ENCODE data around the gene FOXC2. TPM values are rescaled to one million over a fixed set of nuclear protein-coding genes. Genes with fewer than 3 reads are reported as not detected.
A peak's percentile ranks its signal among the peaks of the same experiment; 100 is the strongest.

The FOXC2 gene
- total and polyA plus RNA-seq, 9 of the 15 experiments (the other 6 are each of a cell fraction or from before 2014, with no cell fraction given) = 0.01 to 0.11 (median 0.10) TPM; not detected in 5

DNA sequence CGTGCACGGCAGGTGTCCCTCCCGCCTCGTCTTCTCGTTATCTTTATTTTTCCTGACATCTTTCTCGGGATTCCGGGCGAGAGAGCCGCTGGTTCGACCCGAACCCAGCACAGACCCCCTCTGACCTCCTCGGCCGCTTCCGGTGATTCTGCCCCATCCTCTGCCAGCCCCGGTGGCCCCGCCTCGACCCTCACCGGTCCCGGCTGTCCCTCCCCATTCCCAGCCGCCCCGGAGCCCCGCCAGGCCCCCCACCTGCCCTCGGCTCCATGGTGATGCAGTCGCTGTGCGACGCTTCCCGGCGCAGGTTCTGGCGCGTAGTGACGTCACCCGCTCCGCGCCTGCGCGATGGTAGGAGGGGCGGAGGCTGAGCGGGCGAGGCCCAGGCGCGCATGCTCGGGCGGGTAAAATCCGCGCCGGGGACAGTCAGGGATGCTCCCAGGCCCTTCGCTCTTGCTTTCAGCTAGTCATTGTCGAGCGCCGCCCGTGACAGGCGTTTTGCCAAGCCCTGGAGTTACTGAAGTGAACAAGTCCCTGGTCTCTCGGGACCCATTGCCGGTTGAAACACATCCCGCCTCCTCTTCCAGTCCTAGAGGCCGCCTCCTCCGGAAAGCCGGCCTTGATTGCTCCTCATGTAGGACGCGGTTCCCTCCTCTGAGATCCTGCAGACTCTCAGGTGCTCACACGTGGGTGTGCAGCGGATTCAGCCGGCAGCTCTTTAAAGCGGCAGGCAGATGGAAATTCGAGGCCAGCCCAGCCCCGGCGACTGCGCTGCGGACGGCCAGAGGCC is 11.5 kb upstream of the FOXC2 start, which contains the start of gene MTHFSD (continued):
- no peak for TF ChIP-seq RBM15 (IDR thresholded peaks at IDR 0.05; ENCODE audit: insufficient read depth, low read length)
- no peak for TF ChIP-seq CBFA2T3 (IDR thresholded peaks at IDR 0.05)
- no peak for TF ChIP-seq ZNF146 (CRISPR knock-in tag; IDR thresholded peaks at IDR 0.05; ENCODE audit: unreplicated experiment)
- TF ChIP-seq, protein P1, sequence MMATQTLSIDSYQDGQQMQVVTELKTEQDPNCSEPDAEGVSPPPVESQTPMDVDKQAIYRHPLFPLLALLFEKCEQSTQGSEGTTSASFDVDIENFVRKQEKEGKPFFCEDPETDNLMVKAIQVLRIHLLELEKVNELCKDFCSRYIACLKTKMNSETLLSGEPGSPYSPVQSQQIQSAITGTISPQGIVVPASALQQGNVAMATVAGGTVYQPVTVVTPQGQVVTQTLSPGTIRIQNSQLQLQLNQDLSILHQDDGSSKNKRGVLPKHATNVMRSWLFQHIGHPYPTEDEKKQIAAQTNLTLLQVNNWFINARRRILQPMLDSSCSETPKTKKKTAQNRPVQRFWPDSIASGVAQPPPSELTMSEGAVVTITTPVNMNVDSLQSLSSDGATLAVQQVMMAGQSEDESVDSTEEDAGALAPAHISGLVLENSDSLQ (IDR thresholded peaks at IDR 0.05) = no peak
- TF ChIP-seq ATF1 (CRISPR knock-in tag; IDR thresholded peaks at IDR 0.05) = peak; percentile 99
- peak; percentile 99 for TF ChIP-seq ATF1 (tag; IDR thresholded peaks at IDR 0.05)
- TF ChIP-seq ARID2 (IDR thresholded peaks at IDR 0.05) = no peak
- TF ChIP-seq HDAC1 (IDR thresholded peaks at IDR 0.05) = peak in 1 of 2 experiments; percentile 6; a peak in 1 of 4 replicates
- no peak for TF ChIP-seq ZNF77 (CRISPR knock-in tag; IDR thresholded peaks at IDR 0.05)
- no peak for TF ChIP-seq GATAD2B (IDR thresholded peaks at IDR 0.05; ENCODE audit: borderline replicate concordance)
- TF ChIP-seq YY1 (IDR thresholded peaks at IDR 0.05; ENCODE audit: borderline replicate concordance in 1 of 3, control insufficient read depth in 1 of 3, extremely low read depth in 1 of 3, insufficient read depth in 3 of 3, insufficient read length in 1 of 3, insufficient replicate concordance in 2 of 3, low read depth in 1 of 3, low read length in 2 of 3) = peak in 2 of 3 experiments; percentile 47 to 74
- no peak for TF ChIP-seq EWSR1 (IDR thresholded peaks at IDR 0.05; ENCODE audit: borderline replicate concordance, low read depth, partially characterized antibody)
- TF ChIP-seq, protein P2, sequence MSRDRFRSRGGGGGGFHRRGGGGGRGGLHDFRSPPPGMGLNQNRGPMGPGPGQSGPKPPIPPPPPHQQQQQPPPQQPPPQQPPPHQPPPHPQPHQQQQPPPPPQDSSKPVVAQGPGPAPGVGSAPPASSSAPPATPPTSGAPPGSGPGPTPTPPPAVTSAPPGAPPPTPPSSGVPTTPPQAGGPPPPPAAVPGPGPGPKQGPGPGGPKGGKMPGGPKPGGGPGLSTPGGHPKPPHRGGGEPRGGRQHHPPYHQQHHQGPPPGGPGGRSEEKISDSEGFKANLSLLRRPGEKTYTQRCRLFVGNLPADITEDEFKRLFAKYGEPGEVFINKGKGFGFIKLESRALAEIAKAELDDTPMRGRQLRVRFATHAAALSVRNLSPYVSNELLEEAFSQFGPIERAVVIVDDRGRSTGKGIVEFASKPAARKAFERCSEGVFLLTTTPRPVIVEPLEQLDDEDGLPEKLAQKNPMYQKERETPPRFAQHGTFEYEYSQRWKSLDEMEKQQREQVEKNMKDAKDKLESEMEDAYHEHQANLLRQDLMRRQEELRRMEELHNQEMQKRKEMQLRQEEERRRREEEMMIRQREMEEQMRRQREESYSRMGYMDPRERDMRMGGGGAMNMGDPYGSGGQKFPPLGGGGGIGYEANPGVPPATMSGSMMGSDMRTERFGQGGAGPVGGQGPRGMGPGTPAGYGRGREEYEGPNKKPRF (IDR thresholded peaks at IDR 0.05; ENCODE audit: low read depth, low read length) = no peak
- no peak for TF ChIP-seq RBM39 (optimal IDR thresholded peaks at IDR 0.05; ENCODE audit: low read depth, low read length)
- no peak for TF ChIP-seq ZNF316 (IDR thresholded peaks at IDR 0.05)
- no peak for TF ChIP-seq YBX1 (IDR thresholded peaks at IDR 0.05)
- TF ChIP-seq SNIP1 (IDR thresholded peaks at IDR 0.05; ENCODE audit: low read depth) = no peak
- no peak for TF ChIP-seq ZNF23 (CRISPR knock-in tag; IDR thresholded peaks at IDR 0.05)
- no peak for TF ChIP-seq ZNF217 (CRISPR knock-in tag; IDR thresholded peaks at IDR 0.05)
- no peak for TF ChIP-seq MED1 (CRISPR knock-in tag; IDR thresholded peaks at IDR 0.05; ENCODE audit: borderline replicate concordance)
- TF ChIP-seq ETV5 (CRISPR knock-in tag; IDR thresholded peaks at IDR 0.05; ENCODE audit: low read depth) = no peak
- TF ChIP-seq KDM2B (CRISPR knock-in tag; IDR thresholded peaks at IDR 0.05) = no peak
- peak; percentile 96 for TF ChIP-seq BCOR (IDR thresholded peaks at IDR 0.05)
- TF ChIP-seq, protein P3, sequence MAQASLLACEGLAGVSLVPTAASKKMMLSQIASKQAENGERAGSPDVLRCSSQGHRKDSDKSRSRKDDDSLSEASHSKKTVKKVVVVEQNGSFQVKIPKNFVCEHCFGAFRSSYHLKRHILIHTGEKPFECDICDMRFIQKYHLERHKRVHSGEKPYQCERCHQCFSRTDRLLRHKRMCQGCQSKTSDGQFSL (CRISPR knock-in tag; IDR thresholded peaks at IDR 0.05) = 0 out of 2 replicates have a peak, but pooled peaks have one; percentile 29
- TF ChIP-seq, protein P3 (tag; IDR thresholded peaks at IDR 0.05) = no peak
- TF ChIP-seq ZNF311 (CRISPR knock-in tag; IDR thresholded peaks at IDR 0.05) = no peak
- TF ChIP-seq ZBTB1 (CRISPR knock-in tag; IDR thresholded peaks at IDR 0.05; ENCODE audit: borderline replicate concordance, low read depth) = no peak
